Keratinocyte (primary cell): ENCODE data around the gene CLCN2. TPM values are rescaled to one million over a fixed set of nuclear protein-coding genes. Genes with fewer than 3 reads are reported as not detected.

Source experiments
- DNase-seq: peaks from one replicate; pipeline ENCODE4 v3.0.0-alpha.2; 2011; ENCODE audit warnings: low read depth, missing footprints, low spot score
- FAIRE-seq: peaks from 2 replicates; lab custom pipeline; 2011; peaks lifted over from hg19 to GRCh38; lab: Jason Lieb, UNC
- H2AFZ ChIP-seq: 2 replicates; pipeline ENCODE4 v1.6.0; 2012; ENCODE audit warnings: low read length, control low read depth, inconsistent platforms; ENCODE audit not compliant: control insufficient read depth
- H3K27ac ChIP-seq: 2 replicates; pipeline ENCODE4 v1.5.1; 2011; ENCODE audit warnings: low read length; ENCODE audit not compliant: control insufficient read depth, insufficient read depth
- H3K27me3 ChIP-seq: 3 replicates; pipeline ENCODE4 v1.6.0; 2011; ENCODE audit warnings: low read length; ENCODE audit not compliant: control insufficient read depth, insufficient read depth; ENCODE audit errors: extremely low read depth
- H3K36me3 ChIP-seq, 2 experiments: 2 replicates in 1 of 2; 3 replicates in 1 of 2; pipeline ENCODE4 v1.5.1; 2011; ENCODE audit warnings: low read length in 2 of 2, mild to moderate bottlenecking in 1 of 2; ENCODE audit not compliant: control insufficient read depth in 2 of 2, insufficient read depth in 2 of 2; ENCODE audit errors: extremely low read depth in 1 of 2
- H3K4me1 ChIP-seq: 3 replicates; pipeline ENCODE4 v1.5.1; 2011; ENCODE audit warnings: low read length; ENCODE audit not compliant: control insufficient read depth, insufficient read depth; ENCODE audit errors: extremely low read depth
- H3K4me2 ChIP-seq: 3 replicates; pipeline ENCODE4 v1.6.0; 2011; ENCODE audit warnings: low read depth, low read length; ENCODE audit not compliant: control insufficient read depth, insufficient read depth; ENCODE audit errors: extremely low read depth
- H3K4me3 ChIP-seq, 3 experiments: fragments of 200-600 bp in 1 of 3; sonication (generic) in 1 of 3; 2 replicates in 2 of 3; 3 replicates in 1 of 3; pipeline ENCODE4 v1.5.1; 2011 to 2016; ENCODE audit warnings: low read length in 3 of 3, mild to moderate bottlenecking in 3 of 3, control low read depth in 2 of 3, inconsistent platforms in 1 of 3, low read depth in 1 of 3, mixed read lengths in 1 of 3, mixed run types in 1 of 3, moderate library complexity in 1 of 3; ENCODE audit not compliant: control insufficient read depth in 2 of 3, insufficient read depth in 2 of 3; ENCODE audit errors: extremely low read depth in 1 of 3
- H3K79me2 ChIP-seq: 2 replicates; pipeline ENCODE4 v1.6.0; 2012; ENCODE audit warnings: low read length; ENCODE audit not compliant: control insufficient read depth, insufficient read depth
- H3K9ac ChIP-seq: 3 replicates; pipeline ENCODE4 v1.6.0; 2011; ENCODE audit warnings: low read length; ENCODE audit not compliant: control insufficient read depth, insufficient read depth; ENCODE audit errors: extremely low read depth
- H3K9me1 ChIP-seq: 3 replicates; pipeline ENCODE4 v1.6.0; 2011; ENCODE audit warnings: low read length; ENCODE audit not compliant: control insufficient read depth, insufficient read depth; ENCODE audit errors: extremely low read depth
- H3K9me3 ChIP-seq: 2 replicates; pipeline ENCODE4 v1.5.1; 2012; ENCODE audit warnings: low read depth, low read length; ENCODE audit not compliant: control insufficient read depth
- H4K20me1 ChIP-seq: 3 replicates; pipeline ENCODE4 v1.6.0; 2011; ENCODE audit warnings: low read length; ENCODE audit not compliant: control insufficient read depth, insufficient read depth; ENCODE audit errors: extremely low read depth
- EZH2 ChIP-seq: IDR thresholded peaks from one replicate; pipeline ENCODE4 v1.6.1; 2012; ENCODE audit warnings: inconsistent platforms, mild to moderate bottlenecking, low read length, moderate library complexity
- dilution Hi-C: fragments of 300-500 bp; cut with MboI; formaldehyde crosslinking; loops from one replicate; pipeline ENCODE4 v1.7.0; 2020; ENCODE audit warnings: low sequenced_read_pairs; ENCODE audit not compliant: extremely low pct_ligation_motif_present
- polyA plus RNA-seq, 5 experiments: library from polyadenylated mRNA; depleted of rRNA in 3 of 5; stranded (reverse) in 3 of 5; stranded (forward) in 1 of 5; unstranded in 1 of 5; fragments of >200 nt; gene quantifications; 1 replicate in 1 of 5; 2 replicates in 3 of 5; 3 replicates in 1 of 5; pipeline versions ENCODE4 v1.2.1 to v1.2.3, GENCODE V29; 2011 to 2012; ENCODE audit warnings: missing spikeins in 2 of 5, low read depth in 1 of 5, low replicate concordance in 1 of 5
- TF ChIP-seq, protein P1 (sequence below), 3 experiments: IDR thresholded peaks in 1 of 3; conservative IDR thresholded peaks in 1 of 3; optimal IDR thresholded peaks in 1 of 3; 2 replicates in 2 of 3; 3 replicates in 1 of 3; pipeline versions ENCODE3 to v1.5.1; 2011; ENCODE audit warnings: low read length in 3 of 3, mild to moderate bottlenecking in 3 of 3, moderate library complexity in 2 of 3, control low read depth in 1 of 3, inconsistent platforms in 1 of 3; ENCODE audit not compliant: insufficient read depth in 2 of 3; ENCODE audit errors: extremely low read depth in 1 of 3

CLCN2 gene
- polyA plus RNA-seq, 1 donor (not counting 4 experiments of a cell fraction or from before 2014, with no cell fraction given): 3.1 TPM

DNA sequence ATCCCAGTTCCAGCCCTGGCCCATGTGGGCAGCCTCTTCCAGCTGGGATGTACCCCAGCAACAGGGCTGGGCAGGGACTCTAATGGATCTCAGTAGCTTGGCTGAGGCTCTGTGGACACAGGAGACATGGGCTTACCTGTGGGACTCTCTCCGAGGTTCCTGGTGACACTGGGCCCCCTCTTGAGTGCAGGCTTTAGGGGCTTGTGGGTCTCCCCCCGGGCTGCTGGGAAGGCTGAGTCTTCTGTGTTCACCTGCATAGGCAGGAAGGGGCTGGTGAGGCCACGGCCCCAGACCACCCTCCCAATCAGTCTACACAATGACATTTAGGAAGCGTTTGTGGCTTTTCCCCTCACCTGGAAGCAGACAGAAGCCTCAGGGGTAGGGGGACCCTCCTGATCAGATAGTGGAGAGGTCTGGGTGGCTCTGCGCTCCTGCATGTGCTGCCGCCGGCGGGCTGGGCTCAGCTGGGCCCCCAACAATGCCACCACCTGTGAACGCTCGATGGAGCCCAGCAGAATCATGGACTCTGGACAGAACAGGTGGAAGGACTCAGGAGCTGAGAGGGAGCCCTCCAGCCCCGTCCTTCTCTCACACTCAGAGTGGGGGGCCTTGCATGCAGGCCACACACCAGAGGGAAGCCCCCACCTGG is 8.4 kb downstream of the CLCN2 start:
- Histone ChIP-seq H2AFZ (no peak overlapping the region), H3K9me3 (no peaks in the 10 kb centered on the region), H3K9ac (no peak overlapping the region), H3K4me1 (no peaks in the 10 kb centered on the region), H4K20me1 (no peaks in the 10 kb centered on the region), H3K27ac (no peak overlapping the region), H3K9me1 (no peaks in the 10 kb centered on the region), H3K4me2 (no peak overlapping the region), H3K27me3 (no peaks in the 10 kb centered on the region), H3K36me3 (peaks cover 4 to 16% of the 10 kb centered on the region in 2 experiments), H3K79me2 (no peaks in the 10 kb centered on the region), H3K4me3 (no peak overlapping the region)
- TF ChIP-seq, protein P1, sequence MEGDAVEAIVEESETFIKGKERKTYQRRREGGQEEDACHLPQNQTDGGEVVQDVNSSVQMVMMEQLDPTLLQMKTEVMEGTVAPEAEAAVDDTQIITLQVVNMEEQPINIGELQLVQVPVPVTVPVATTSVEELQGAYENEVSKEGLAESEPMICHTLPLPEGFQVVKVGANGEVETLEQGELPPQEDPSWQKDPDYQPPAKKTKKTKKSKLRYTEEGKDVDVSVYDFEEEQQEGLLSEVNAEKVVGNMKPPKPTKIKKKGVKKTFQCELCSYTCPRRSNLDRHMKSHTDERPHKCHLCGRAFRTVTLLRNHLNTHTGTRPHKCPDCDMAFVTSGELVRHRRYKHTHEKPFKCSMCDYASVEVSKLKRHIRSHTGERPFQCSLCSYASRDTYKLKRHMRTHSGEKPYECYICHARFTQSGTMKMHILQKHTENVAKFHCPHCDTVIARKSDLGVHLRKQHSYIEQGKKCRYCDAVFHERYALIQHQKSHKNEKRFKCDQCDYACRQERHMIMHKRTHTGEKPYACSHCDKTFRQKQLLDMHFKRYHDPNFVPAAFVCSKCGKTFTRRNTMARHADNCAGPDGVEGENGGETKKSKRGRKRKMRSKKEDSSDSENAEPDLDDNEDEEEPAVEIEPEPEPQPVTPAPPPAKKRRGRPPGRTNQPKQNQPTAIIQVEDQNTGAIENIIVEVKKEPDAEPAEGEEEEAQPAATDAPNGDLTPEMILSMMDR (optimal IDR thresholded peaks at IDR 0.05 in 1 of 3, IDR thresholded peaks at IDR 0.05 in 1 of 3, conservative IDR thresholded peaks at IDR 0.05 in 1 of 3; ENCODE audit: extremely low read depth in 1 of 3, insufficient read depth in 2 of 3, low read length in 3 of 3): no peak
- TF ChIP-seq EZH2: no peak
- dilution Hi-C loops: no loop called here
- no peak for DNase-seq
- no peak for FAIRE-seq

DNA sequence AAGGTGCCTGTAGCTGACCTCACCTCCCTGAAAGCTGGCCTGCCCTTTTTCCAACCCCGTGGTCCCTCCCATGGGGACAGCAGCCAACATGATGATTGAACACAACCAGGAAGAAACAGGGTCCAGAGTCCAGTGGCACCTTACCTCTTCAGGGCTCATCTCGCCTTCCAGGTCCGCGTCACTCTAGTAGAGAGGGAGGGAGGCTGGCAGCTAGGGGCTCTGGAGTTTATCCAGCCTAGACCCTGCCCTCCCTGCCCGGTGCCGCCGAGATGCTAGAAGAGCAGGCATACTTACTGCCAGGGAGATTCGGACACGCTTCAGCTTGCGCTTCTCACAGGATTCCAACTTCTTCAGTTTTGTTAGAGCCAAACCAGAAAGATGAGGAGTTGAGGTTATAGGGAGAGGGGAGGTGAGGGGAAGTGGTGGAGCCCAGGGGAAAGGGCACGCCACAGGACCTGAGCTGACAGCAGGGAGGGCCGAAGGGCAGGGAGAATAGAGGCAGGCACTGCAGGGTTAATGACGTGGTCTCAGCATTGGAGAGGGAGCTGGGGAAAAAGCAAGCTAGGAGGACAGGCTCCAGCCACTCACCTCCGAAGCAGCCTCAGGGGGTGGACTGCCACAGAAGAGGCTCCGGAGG is 9.1 kb downstream of the CLCN2 start:
- Histone ChIP-seq H3K27me3 (no peaks in the 10 kb centered on the region), H3K9me1 (no peaks in the 10 kb centered on the region), H3K27ac (no peak overlapping the region), H2AFZ (no peak overlapping the region), H3K36me3 (peaks cover 6 to 16% of the 10 kb centered on the region in 2 experiments), H3K4me2 (no peak overlapping the region), H4K20me1 (no peaks in the 10 kb centered on the region), H3K4me3 (no peak overlapping the region), H3K79me2 (no peaks in the 10 kb centered on the region), H3K4me1 (no peaks in the 10 kb centered on the region), H3K9me3 (no peaks in the 10 kb centered on the region), H3K9ac (no peak overlapping the region)
- no peak for DNase-seq
- no peak for FAIRE-seq
- TF ChIP-seq EZH2: no peak
- TF ChIP-seq, protein P1 (optimal IDR thresholded peaks at IDR 0.05 in 1 of 3, IDR thresholded peaks at IDR 0.05 in 1 of 3, conservative IDR thresholded peaks at IDR 0.05 in 1 of 3; ENCODE audit: extremely low read depth in 1 of 3, insufficient read depth in 2 of 3, low read length in 3 of 3): no peak
- dilution Hi-C loops: no loop called here
